Activated T-cell treated with anti-CD3 and anti-CD28 coated beads for 4 hours (primary cell): ENCODE data around the gene ACOT7.

Experiments used
- DNase-seq: peaks from one replicate; pipeline ENCODE4 v3.0.0-alpha.2; 2020

ACOT7 gene

DNA sequence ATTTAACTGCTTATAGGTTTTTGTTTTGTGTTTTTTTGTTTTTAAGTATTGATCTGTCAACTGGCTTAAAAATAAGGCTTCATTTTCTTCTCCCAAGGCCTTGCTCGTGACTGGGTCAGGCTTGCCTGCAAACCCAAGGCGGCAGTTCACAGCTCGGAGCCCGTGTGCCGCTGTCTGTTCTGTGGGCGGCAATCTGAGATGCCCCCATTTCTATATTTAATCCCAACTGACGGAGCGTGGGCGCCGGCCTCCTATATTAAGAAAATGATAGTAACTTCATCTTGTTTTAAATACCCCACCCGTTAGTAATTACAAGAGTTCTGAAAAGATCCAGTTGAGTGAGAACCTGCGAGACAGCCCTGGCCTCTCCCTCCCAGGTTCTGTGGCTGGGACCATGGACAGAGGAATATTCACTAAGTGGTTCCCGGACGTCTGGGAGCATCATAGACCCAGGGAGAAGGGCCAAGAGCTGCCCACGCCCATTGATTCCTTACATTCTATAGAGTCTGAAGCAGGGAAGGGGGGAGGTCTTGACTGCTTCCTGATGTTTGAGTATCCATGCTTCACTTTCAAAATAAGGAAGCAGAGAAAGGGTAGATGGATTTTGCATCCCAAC lies 90.1 kb downstream of the ACOT7 start:
- no peak for DNase-seq

DNA sequence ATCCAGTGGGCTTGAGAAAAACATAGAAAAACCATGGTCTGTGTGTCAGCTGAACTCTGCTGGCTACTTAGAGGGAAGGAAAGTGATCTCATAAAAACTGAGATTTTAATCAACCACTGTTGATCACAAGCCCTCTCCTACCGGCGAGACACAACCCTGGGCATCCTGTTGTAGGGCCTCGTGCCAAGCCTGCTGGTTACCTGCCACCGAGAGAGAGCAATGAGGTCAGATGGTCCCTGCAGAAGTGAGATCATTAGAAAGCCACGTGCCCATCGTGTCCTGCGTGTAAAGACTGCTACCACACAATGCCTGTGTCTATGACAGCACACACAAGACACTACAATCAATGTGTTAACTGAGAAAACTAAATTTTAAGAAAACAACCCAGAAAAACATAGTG lies 91.0 kb downstream of the ACOT7 start:
- no peak for DNase-seq

DNA sequence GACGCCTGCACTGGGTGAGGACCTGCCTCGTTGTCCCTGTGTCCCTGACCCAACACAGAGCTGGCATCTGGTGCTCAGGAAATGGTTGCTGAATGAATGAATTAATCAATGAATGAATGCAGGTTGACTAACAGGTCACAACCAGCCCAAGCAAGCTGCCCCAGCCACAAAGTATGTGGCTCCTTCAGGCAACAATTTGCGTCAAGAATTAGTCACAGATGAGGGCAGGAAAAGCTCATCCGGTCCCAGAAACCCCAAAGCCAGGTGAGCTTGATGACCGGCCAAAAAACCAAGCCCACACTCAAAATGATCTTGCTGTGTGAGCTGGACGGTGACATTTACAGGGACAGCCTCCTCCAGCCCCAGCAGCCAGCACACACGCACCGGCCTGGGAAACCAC lies 92.0 kb downstream of the ACOT7 start:
- DNase-seq = no peak

DNA sequence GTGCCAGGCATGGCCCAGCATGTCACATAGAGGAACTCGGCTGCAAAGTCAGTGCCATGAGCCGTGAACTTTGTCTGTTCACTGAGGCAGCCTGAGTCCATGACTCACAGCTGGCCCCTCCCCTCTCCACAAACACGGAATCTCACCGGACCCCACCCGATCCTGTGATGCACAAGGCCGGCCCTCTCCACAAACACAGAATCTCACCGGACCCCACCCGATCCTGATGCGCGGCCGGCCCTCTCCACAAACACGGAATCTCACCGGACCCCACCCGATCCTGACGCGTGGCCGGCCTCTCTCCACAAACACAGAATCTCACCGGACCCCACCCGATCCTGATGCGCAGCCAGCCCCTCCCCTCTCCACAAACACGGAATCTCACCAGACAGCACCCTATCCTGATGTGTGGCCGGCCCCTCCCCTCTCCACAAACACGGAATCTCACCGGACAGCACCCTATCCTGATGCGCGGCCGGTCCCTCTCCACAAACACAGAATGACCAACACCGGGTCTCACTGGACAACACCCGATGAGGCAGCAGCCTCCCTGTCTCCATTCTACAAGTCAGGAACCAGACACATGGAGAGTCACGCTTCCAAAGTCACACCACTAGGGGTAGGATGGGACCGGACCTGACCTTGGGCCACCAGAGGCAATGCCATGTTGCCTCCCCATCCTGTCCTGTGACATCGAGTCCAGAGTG lies 93.1 kb downstream of the ACOT7 start:
- no peak for DNase-seq

DNA sequence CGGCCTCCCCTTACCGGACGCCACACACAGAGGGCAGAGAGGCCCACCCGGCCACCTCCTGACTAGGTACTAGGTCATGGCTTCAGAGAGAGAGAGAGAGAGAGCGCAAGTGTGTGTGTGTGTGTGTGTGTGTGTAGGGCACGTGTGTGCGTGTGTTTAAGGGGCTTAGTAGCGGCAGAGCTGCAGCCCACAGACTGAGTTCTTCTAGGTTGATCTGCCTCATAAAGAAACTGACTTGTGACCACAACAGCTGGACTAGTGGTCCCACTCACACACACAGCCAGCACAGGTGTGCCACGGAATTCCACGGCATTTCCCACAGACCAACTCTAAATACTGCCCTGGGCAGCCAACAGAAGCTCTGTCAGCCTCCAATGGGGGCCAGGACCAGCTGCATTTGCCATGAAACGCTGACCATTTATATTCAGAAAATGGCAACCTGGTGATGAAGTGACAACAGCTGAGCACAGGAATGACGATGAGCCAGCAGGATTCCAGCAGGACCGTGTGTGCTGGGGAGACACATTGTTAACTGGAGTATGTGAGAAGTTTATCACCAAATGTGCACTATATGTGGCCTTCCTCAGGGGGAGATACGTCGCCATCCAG lies 93.9 kb downstream of the ACOT7 start:
- DNase-seq = no peak

DNA sequence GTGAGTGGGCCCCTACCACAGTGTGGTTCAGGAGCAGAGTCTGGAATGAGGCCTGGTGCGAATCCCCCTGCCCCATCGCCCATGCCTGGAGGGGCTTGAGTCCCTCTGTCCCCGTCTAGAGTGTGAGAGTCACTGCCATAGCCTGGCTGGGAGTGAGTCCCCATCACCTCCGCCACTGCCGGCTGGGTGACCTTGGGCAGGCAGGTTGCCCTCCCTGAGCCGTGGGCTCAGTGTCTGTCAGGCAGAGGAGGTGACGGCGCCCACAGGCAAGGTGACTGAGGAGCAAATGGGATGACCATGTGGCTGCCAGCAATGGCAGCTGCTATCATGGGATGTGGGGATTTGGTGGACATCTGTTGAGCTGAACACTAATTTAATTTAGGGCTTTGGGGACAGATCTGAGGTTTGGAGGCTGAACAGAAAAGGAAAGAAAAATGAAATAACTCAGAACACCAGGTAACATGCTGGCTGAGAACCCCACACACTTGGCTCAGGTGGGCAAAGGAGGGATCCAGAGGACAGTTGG lies 94.6 kb downstream of the ACOT7 start:
- DNase-seq = no peak

DNA sequence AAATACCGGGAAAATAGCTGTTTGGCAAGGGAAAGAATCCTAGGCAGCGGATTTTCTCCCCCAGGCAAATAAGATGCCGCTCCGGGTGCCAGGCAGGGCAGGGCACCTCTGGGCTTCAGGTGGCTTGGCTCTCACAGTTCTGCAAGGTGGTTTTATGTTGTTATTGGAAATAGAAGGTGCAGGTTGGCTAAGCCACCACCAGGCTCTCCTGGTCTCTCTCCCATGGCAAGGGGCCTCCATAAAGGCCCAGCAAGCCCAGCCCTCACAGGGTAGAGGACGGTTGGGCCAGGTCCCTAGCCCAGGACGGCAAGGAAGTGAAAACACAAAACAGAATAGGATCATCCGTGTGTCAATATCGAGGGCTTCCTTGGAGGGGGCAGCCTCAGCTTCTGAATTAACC lies 95.0 kb downstream of the ACOT7 start:
- DNase-seq = no peak

DNA sequence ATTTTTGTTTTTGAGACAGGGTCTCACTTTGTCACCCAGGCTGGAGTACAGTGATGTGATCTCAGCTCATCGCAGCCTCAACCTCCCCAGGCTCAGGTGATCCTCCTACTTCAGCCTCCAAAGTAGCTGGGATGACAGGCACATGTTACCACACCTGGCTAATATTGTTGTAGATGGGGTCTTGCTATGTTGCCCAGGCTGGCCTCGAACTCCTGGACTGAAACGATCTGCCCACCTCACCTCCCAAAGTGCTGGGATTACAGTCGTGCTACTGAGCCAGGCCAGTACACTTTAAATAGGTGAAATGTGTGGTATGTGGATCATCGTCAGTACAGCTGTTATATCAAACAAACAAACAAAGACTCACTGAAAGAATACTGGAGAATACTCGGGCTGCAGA lies 97.7 kb downstream of the ACOT7 start:
- DNase-seq = no peak

DNA sequence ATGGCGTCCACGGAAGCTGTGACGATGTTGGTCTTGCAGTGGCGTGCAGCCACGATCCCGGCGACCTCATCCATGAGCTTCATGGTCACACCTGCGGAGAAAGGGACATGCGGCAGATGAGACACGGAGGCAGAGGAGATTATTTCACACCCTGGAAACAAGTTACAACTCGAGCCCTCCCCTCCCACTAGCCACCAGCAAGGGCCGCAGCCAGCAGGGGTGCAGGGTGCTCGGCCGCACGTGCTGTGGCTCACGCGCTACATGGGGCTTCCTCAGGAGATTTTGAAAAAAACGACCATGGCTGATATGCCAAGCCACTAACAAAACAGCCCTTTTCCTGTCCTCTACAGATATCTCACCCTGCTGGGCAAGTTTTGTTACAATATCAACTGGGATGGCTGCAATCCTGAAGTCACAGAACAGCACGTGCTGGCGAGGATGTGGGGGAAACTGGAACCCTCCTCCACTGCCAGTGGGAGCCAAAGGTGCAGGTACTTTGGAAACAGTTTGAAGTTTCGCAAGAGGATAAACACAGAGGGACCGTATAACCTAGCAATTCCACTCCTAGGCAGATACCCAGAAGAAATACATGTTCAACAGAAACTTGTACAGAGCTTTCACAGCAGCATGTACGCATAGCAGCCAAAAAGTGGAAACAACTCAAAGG lies 98.5 kb downstream of the ACOT7 start:
- no peak for DNase-seq

DNA sequence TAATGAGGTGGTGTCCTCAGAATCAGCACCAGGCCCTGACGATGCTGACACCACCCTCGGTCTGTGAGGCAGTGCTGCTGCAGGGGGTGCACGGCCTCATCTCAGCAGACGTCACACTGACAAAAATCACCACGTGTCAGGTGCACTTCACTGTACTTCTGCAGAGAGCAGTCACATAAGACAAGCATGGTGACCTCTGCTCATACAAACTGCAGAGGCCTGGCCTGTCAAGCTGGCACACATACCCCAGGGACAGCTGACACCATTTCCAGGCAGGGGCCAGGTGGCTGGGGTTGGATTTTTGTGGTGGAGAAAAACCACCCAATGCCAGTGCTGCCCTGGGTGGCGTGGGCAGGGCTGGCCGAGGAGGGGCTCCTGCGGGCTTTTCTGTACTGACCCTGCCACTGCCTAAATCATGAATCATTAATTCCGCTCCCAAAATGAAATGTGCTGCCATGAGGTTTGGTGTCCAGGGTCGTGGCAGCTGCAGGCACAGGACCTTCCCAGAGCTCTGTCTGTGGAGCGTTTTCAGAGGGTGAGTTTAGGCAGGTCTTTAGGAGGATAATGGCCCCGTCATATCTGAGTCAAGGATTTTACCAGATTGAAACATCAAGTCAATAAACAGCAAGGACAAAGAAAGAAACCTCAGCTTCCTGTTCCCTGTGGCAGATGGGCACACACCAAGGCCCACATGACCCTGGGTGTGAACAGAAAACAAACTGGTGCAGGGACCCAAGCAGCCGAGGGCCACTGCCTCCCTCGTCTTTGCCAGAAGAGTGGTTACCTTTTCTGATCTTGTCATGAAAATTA lies 99.3 kb downstream of the ACOT7 start:
- DNase-seq = no peak

DNA sequence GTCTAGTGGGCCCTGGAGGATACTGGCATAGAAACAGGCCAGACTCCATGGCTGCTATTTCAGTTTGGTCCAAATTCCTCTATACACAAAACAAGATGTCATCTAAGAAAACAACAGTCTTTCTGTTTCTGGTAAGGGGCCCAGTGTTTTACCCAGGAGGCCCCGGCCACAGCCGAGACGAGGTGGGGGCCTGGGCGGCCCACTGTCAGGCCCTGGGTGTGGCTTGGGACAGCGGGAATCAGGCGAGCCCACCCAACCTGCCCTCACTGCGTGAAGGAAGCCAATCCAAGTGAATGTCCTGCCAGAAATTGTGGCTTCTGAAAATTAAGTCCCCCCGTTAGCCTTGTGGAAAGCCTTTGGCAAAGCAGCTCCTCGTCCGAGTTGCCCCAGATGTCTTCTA lies 101.5 kb downstream of the ACOT7 start:
- no peak for DNase-seq

DNA sequence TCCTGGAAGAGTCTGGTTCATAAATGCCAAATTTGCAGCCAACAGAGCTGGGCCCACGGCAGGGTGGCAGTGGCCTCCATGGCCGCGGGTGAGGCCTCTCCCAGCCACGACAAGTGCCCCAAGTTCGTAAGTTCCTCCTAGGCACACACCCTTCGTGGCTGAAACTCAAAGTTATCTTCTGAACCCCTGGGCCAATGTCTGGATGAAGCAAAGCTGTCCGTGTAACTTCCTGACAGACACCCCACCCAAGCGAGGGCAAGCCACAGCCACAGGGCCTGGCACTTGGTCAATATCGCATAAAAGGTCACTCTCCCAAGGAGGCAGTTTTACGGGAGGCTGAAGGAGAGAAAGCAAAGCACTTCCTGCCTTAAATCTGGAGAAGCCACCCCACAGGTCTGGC lies 104.9 kb downstream of the ACOT7 start:
- DNase-seq = no peak

DNA sequence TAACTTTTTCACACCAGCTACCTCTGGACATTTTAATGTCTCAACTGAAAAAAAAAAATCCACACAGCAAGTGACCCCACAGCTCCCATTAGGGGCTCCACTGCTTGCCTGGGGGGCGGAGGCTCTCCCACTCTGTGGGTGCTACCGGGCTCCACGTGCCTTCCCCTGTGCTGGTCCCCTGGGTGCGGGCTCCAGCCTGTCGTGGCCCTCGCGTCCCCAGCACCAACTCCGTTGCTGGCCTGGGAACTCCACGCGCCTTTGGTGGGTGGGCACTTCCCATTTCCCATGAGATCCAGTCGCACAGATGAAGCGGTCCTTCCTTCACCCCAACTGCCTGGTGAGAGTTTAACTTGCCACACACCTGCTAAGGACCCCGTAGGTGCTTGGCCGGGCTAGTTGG lies 105.5 kb downstream of the ACOT7 start:
- no peak for DNase-seq

DNA sequence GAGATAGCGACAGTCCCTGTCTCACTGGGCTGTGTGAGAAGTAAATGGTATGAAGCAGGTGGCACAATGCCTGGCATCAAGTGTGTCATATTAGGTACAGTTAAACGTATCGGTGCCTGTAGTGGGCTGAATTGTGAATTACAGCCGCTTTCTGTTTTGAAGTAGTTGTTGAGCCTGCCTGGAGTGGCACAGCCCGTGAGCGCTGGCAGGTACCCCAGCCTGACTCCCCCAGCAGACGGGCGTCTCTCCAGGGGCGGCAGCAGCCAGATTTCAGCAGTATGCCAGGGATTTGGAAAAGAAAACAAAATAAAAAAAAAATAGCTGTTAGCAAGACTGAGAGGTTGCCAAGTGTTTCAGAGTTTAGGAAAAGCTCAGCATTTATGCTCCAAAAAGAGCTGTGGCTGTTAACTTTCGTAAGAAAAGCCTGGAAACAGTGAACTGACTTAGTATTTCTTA lies 106.1 kb downstream of the ACOT7 start:
- DNase-seq = no peak

DNA sequence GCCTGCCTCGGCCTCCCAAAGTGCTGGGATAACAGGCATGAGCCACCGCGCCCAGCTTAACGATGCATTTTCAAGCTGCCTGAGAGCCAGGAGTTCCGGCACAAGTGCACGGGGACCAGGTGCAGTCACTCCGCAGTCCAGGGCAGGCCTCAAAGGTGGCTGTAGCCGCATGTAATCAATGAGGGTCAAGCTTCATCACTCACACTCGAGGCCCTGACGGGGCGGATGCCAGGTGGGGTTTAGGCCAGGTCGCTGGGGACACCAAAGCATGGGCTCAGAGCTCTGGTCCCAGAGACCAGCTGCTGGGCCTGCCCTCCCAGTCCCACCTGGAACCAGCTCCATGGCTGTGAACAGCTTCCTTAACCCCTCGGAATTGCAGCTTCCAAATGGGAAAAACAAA lies 106.5 kb downstream of the ACOT7 start:
- no peak for DNase-seq

DNA sequence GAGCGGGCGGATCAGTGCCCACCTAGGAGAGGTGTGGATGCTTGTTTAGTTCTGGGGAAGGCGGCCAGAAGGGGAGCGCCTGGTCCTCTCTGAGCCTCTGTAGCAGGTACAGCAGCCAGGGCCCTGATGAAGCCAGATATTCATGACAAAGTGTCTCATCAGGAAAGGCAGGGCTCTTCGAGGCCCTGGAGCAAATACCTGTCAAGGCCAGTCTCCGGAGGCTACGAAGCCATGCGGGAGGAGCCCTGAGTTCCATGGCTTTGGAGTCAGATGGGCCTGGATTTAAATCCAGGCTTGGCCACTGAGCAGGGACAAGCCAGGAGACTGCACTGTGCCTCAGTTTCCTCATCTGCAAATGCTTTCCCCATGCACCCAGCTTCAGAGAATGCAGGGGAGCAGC lies 107.3 kb downstream of the ACOT7 start:
- no peak for DNase-seq

DNA sequence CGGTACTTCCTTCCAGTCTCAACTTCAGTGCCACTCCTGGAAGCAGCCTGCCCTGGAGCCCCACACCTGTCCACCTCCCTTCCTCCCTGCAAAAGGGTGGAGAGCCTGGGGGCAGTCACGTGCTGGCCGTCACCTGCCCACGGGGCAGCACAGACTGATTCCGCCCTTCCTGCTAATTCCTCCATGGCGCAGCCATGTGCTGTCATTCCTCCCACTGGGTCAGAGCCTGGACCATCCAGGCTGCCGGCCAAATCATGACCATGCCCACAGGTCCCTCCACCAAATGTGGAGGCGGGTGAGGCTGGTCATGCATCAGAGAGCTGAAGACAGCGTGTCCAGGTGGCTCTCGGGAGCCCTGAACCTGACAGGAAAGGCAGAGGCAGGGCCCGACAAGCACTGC lies 108.2 kb downstream of the ACOT7 start:
- no peak for DNase-seq

DNA sequence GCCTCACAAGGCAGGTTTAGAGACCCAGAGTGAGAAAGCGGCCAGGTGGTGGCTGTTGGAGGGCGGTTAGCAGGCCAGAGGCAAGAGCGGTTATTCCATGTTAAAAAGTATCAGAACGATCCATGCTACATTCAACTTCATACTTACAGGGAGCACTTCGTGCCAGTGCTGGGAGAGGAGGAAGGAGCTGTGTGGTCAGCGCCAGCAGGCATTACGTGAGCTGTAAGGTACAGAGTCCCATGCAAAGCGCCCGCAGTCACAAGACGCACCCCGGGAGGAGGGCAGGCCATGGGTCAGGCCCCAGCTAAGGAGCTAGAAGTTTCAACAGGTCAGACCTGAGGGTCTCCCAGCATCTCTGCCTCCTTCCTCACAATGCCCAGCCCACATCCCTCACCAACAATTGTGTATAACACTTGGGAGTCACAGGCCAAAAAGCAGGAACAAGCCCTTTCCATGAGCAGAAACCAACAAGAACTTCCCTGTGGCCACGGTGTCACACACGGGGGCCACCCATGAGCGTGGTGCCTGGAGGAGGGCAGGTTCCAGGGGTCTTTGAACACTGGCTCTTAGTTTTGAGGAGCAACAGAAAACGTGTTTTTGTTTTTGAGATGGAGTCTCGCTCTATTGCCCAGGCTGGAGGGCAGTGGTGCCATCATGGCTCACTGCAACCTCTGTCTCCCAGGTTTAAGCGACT lies 110.8 kb downstream of the ACOT7 start:
- no peak for DNase-seq

DNA sequence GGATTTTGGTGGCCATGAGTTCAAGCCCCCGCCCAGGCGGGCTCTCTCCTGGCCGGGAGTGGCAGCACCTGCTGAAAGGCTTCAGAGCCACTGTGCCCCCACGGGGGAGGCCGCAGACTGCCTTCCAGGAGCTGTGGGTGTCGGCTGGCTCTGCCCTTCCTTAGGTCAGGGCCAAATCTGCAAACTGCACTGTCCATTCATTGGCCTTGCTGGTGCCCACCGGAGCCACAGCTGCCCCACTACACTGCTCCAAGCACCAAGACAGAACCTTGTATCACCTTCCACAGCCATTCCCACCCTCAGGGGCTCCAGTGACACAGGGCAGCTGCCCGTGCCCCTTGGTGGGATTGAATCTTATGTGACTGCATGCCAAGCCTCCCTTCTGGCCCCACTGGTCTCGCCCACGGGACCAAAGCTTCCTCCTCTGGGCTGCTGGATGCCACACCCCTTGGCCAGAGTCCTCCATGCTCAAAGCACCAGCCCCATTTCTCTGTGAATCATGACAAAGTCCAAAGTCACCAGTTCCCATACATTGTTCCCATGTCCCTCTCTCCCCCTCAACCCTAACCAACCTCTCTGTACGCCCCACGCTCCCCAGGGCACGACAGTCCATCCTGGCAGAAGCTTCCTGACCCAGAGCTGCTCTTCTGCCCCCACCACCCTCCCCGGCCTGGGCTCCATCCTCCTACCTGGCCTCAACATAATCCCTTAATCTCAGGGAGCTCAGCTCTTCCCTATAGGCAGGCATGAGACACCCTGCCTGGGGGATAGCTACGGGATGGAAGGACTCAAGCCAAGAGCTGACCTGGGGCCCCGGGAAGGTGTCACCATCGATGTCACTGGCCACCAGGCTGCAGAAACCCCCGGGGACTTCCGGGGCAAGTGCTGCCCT lies 111.8 kb downstream of the ACOT7 start:
- no peak for DNase-seq

DNA sequence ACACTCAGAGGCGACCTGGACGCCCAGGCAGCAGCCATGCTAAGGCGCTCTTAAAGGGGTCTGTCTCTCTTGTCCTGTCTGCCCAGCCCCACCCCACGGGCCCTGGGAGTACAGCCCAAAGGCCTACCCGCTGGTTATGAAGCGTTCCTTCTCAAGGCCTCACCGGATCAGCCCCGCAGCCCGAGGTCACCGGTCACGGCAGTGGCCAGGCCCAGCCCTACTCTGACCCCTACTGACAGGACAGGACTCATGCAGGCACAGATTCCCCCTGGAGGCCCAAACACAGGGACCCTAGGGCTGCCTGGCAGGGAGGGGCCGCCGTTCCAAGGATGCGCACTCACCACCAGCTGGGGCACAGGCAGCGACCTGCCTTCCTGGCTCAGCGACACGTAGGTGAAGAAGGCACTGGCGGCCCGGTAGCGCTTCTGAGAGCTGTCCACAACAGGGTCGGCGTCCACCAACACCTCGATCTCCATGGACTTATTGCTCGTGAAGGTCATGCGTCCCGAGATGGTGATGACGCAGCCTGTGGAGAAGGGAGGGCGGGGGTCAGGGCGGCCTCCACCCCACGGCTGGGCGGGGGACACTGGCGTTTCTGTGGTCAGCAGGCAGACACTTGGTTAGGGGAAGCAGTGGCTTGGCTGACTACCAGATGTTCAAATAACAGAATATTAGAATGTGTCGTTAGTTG lies 112.7 kb downstream of the ACOT7 start:
- DNase-seq = no peak
